ENCODE measurements around the gene ARHGEF11.

The ARHGEF11 gene

GRCh38 chr1:156998840-156999500 is 46.6 kb downstream of the ARHGEF11 start:
- no peak for DNase-seq
- Histone ChIP-seq H3K4me3 (ENCODE audit: low read depth, low read length) (no peak overlapping the region), H3K27me3 (ENCODE audit: insufficient read depth, low read depth, severe bottlenecking) (no peaks in the 10 kb centered on the region), H3K36me3 (no peaks in the 10 kb centered on the region), H3K9me3 (ENCODE audit: severe bottlenecking) (no peaks in the 10 kb centered on the region), H3K27ac (no peak overlapping the region)
- no peak for TF ChIP-seq CTCF (IDR thresholded peaks at IDR 0.05; ENCODE audit: low read depth, low read length)

GRCh38 chr1:156998301-156998700 is 47.2 kb downstream of the ARHGEF11 start:
- H3K9me3 ChIP-seq (ENCODE audit: severe bottlenecking), result no peaks in the 10 kb centered on the region
- H3K4me3 ChIP-seq (ENCODE audit: low read depth, low read length), result no peak overlapping the region
- DNase-seq, result no peak
- no peaks in the 10 kb centered on the region for H3K36me3 ChIP-seq
- no peaks in the 10 kb centered on the region for H3K27me3 ChIP-seq (ENCODE audit: insufficient read depth, low read depth, severe bottlenecking)
- H3K27ac ChIP-seq, result no peak overlapping the region
- TF ChIP-seq CTCF (IDR thresholded peaks at IDR 0.05; ENCODE audit: low read depth, low read length), result no peak

GRCh38 chr1:156995412-156995811 is 50.1 kb downstream of the ARHGEF11 start:
- Histone ChIP-seq H3K4me3 (ENCODE audit: low read depth, low read length) (no peak overlapping the region), H3K36me3 (peaks cover 10% of the 10 kb centered on the region), H3K27ac (no peak overlapping the region), H3K27me3 (ENCODE audit: insufficient read depth, low read depth, severe bottlenecking) (no peaks in the 10 kb centered on the region), H3K9me3 (ENCODE audit: severe bottlenecking) (no peaks in the 10 kb centered on the region)
- DNase-seq, result no peak
- TF ChIP-seq CTCF (IDR thresholded peaks at IDR 0.05; ENCODE audit: low read depth, low read length), result no peak

- Histone ChIP-seq H3K4me3 (ENCODE audit: low read depth, low read length) (no peak overlapping the region), H3K27me3 (ENCODE audit: insufficient read depth, low read depth, severe bottlenecking) (no peaks in the 10 kb centered on the region), H3K27ac (no peak overlapping the region), H3K9me3 (ENCODE audit: severe bottlenecking) (no peaks in the 10 kb centered on the region), H3K36me3 (peaks cover 10% of the 10 kb centered on the region)
- no peak for TF ChIP-seq CTCF (IDR thresholded peaks at IDR 0.05; ENCODE audit: low read depth, low read length)
- no peak for DNase-seq
Observed at GRCh38 chr1:156994277-156994676, 51.3 kb downstream of the ARHGEF11 start.

GRCh38 chr1:156993426-156994147 is 52.0 kb downstream of the ARHGEF11 start:
- H3K36me3 ChIP-seq, result peaks cover 10% of the 10 kb centered on the region
- DNase-seq, result no peak
- H3K4me3 ChIP-seq (ENCODE audit: low read depth, low read length), result no peak overlapping the region
- H3K27me3 ChIP-seq (ENCODE audit: insufficient read depth, low read depth, severe bottlenecking), result no peaks in the 10 kb centered on the region
- no peak for TF ChIP-seq CTCF (IDR thresholded peaks at IDR 0.05; ENCODE audit: low read depth, low read length)
- H3K9me3 ChIP-seq (ENCODE audit: severe bottlenecking), result no peaks in the 10 kb centered on the region
- no peak overlapping the region for H3K27ac ChIP-seq
